Measurements from ENCODE around the gene CD209.
"Not testable (repeated sequence)": the region's sequence is repeated elsewhere in the genome, so short reads cannot be mapped to it uniquely, and the experiment has no call there.

The CD209 gene

DNA sequence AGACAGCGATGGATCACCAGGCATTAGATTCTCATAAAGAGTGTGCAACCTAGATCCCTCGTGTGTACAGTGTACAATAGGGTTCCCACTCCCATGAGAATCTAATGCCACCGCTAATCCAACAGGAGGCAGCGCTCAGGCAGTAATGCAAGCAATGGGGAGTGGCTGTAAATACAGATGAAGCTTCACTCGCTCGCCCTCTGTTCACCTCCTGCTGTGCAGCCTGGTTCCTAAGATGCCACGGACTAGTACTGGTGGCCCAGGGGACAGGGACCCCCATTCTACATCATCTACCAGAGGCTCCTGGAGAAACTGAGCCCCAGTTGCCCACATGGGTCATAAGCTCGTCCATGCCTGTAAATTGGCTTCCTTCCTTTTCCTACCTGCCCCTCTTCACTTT is 23.7 kb upstream of the CD209 start:
- in situ Hi-C loops (cut with MboI; ENCODE audit: low sequenced_read_pairs): no loop called here

DNA sequence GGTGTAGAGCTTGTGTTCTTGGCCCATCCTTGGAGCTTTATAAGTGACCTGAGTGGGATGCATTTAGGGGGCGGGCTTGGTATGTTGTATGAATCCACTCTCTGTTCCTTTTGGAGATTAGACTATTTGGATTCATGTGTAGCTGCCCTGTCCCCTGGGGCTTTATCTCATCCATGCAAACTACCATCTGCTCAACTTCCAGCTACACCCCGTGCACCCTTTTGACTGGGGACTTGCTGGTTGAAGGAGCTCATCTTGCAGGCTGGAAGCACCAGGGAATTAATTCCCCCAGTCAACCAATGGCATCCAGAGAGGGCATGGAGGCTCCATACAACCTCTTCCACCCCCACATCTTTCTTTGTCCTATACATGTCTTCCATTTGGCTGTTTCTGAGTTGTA is 21.8 kb upstream of the CD209 start:
- in situ Hi-C loops (cut with MboI; ENCODE audit: low sequenced_read_pairs): no loop called here

DNA sequence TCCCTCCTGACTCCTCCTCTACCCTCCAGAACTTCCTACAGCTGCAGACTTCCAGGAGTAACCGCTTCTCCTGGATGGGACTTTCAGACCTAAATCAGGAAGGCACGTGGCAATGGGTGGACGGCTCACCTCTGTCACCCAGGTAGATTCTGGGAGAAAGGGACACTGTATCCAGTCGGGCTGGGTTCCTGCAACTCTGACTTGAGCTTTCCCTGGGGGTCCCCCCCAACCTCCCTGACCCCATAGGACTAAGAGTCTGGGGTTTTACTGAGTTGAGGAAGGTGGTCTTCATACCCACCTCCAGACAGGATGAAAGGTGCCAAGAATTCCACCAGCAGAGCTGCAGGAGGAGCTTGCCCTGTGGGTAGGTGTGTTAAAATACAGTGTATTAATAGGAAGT is 20.2 kb upstream of the CD209 start:
- in situ Hi-C loops (cut with MboI; ENCODE audit: low sequenced_read_pairs): no loop called here

DNA sequence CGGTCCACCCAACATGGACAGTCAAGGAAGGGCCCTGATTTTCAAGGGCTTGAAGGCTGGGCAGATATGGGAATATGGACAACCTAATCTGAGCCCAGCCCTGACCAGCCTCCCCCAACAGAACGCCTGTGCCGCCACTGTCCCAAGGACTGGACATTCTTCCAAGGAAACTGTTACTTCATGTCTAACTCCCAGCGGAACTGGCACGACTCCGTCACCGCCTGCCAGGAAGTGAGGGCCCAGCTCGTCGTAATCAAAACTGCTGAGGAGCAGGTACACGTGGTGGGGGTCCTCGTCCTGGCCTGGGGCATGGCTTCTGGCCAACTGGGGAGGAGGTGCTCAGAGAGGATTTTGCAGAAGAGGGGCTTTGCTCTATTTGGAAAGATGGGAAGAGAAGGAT is 19.2 kb upstream of the CD209 start:
- in situ Hi-C loops (cut with MboI; ENCODE audit: low sequenced_read_pairs): no loop called here

DNA sequence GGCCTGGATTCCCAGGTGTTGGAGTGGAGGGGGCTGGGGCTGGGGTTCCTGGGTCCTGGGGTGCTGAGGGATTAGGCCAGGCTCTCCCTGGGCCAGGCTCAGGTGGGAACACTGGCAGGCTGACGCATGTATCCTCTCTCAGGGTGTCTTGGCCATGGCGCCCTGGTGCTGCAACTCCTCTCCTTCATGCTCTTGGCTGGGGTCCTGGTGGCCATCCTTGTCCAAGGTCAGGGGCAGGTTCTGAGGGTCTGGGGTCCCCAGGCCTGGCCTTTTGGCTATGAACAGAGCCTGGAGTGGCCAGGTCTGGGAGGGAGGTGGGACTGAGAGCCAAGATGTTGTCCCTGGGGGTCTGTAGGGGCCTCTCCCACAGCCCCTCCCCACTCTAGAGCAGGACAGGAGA is 17.7 kb upstream of the CD209 start:
- in situ Hi-C loops (cut with MboI; ENCODE audit: low sequenced_read_pairs): not testable (repeated sequence)

DNA sequence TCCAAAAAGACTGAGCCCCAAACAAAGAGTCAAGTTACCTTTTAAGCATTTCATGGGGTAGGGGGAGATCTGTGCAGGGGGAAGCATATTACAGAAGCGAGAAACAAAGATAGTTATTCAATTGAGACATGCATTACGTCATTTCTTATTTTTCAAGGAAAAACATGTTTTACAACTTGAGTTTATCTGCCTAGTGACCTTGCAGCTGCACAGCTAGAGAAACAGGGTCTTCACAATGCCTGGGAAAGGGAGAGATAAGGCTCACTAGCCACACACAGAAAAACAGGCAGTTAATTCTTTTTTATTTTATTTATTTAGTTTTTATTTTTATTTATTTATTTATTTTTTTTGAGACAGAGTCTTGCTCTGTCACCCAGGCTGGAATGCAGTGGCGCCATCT is 16.8 kb upstream of the CD209 start:
- in situ Hi-C loops (cut with MboI; ENCODE audit: low sequenced_read_pairs): not testable (repeated sequence)

DNA sequence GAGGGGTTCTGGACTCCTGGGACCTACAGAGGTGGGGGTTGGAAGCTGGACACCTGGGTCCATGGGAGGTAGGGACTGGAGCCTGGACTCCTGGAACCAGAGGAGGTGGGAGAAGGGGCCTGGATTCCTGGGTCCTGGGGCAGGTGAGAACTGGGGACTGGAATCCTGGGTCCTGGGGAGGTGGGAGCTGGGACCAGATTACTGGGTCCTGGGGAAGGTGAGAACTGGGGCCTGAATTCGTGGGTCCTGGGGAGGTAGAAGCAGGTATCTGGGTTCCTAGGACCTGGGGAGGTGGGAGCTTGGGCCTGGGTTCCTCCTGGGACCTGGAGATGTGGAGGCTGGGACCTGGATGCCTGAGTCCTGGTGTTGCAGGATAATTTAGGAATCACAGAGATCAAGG is 16.4 kb upstream of the CD209 start:
- in situ Hi-C loops (cut with MboI; ENCODE audit: low sequenced_read_pairs): no loop called here

DNA sequence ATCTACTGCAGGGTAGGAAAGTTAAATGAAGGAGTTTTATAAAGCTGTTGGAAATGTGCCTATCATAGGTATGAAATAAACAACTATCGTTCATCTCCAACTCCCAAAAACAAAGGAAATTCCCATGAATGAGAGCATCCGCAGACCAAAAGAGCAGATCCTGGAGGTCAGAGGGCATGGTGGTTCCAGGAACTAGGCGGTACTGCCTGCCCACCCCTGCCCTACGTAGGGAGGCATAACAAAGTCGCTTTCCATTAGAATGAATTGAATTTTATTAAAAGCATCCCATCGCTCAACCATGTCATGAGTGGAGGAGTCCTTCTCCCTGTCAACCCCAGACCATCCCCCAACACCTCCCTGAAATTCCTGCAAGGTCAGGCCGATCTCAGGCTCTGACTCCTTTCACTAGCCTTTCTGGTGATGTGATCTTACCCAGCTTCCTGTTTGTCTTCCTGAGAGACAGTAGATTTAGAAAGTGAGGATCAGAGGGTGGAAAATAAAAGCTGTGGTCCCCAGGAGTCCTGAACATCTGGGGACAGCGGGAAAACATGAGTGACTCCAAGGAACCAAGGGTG is 15.5 kb upstream of the CD209 start, which contains the start of gene CLEC4M:
CLEC4M (plus strand) TSS at position 525 of the 575 bp plus-strand sequence; CDS start at position 549, 24 bp downstream.
- in situ Hi-C loops (cut with MboI; ENCODE audit: low sequenced_read_pairs): no loop called here

DNA sequence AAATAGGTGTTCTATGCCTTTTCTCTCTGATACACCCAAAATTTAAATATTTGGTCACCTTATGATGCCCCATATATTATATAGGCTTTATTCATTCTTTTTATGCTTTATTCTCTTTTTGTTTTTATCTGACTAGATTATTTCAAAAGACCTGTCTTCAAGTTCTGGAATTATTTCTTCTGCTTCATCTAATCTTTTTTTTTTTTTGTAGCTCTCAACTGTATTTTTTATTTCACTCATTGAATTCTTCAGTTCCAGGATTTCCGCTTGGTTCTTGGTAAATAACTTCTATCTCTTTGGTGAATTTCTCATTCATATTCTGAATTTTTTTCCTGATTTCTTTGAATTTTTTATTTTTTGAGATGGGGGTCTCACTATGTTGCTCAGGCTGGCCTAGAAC is 11.8 kb upstream of the CD209 start:
- in situ Hi-C loops (cut with MboI; ENCODE audit: low sequenced_read_pairs): no loop called here

DNA sequence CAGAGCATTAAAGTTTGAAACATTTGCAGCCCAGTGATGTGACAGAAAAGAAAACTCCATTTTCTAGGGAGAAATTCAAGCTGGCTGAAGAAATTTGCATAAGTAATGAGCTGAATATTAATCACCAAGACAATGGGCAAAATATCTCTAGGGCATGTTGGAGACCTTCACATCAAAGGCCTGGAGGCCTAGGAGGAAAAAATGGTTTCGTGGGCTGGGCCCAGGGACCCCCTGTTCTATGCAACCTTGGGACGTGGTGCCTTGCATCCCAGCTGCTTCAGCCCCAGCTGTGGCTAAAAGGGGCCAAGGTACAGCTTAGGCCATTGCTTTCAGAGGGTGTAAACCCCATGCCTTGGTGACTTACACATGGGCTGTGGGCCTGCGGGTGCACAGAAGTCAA is 10.0 kb upstream of the CD209 start:
- in situ Hi-C loops (cut with MboI; ENCODE audit: low sequenced_read_pairs): no loop called here

DNA sequence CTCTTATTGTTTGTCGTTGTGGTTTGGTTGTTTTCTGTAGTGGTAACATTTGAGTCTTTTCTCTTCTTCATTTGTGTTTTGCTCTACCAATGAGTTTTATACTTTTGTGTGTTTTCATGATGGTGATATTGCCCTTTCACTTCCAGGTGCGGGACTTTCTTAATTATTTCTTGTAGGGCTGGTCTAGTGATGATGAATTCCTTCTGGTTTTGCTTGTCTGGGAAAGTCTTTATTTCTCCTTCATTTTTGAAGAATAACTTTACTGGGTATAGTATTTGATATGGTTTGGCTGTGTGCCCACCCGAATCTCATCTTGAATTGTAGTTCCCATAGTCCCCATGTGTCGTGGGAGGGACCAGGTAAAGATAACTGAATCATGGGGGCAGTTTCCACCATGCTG is 8.9 kb upstream of the CD209 start:
- in situ Hi-C loops (cut with MboI; ENCODE audit: low sequenced_read_pairs): no loop called here

DNA sequence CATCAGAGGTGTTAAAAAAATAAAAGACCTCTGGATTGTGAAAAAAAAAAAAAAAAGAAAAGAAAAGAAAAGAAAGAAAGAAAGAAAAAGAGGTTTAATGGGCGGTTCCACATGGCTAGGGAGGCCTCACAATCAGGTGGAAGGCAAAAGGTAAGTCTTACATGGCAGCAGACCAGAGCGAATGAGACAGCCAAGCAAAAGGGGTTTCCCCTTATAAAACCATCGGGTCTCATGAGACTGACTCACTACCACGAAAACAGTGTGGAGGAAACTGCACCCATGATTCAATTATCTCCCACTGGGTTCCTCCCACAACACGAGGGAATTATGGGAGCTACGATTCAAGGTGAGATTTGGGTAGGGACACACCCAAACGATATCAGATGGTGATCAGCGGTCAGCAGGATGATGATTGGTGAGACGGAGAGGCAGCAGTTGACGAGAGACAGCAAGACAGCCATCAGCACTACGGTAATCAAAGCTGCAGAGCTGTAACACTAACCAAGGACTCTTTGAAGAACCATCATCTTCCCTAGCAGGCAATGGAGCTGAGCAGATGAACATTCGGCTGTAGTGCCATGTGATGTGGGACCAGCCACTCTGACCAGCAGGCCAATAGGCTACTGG is 3.9 kb upstream of the CD209 start:
- in situ Hi-C loops (cut with MboI; ENCODE audit: low sequenced_read_pairs): no loop called here

DNA sequence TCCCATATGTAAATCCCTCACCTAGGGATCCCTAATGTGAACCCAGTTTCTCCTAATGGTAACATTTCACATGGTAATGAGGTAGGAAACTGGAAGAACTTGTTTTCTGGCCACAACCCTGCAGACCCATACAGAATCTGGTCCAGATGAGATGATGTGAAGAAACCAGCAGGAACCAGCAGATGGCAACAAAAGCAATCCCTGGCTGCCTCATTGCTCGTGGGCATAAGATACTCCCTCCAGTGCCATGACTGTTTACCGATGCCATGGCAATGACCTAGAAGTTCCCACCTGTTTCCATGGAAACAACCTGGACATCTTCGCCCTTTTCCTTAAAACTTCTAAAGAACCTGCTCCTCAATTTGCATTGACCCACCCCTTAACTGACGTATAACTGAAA is 1.4 kb upstream of the CD209 start:
- in situ Hi-C loops (cut with MboI; ENCODE audit: low sequenced_read_pairs): no loop called here

DNA sequence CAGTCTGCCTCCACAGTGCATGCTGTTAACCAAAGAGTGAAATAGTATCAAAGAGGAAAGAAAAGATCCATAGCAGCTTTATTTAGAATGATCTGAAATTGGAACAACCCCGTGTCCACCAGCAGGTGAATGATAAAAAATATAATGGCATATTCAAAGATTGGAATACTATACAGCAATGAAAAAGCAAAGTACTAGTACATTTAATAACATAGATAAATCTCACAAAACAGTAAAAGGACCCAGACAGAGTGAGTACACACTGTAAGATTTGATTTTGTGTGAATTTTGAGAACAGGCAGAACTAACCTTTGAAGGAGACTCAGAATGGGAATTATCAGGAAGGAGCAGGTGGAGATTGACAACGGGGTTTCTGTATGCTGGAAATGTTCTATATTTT is 837 bp upstream of the CD209 start:
- in situ Hi-C loops (cut with MboI; ENCODE audit: low sequenced_read_pairs): no loop called here

DNA sequence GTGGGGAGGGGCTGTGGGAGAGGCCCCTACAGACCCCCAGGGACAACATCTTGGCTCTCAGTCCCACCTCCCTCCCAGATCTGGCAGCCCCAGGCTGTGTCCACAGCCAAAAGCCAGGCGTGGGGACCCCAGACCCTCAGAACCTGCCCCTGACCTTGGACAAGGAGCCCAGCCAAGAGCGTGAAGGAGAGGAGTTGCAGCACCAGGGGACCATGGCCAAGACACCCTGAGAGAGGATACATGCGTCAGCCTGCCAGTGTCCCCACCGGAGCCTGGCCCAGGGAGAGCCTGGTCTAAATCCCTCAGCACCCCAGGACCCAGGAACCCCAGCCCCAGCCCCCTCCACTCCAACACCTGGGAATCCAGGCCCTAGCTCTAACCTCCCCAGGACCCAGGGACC is 1.0 kb downstream of the CD209 start:
- in situ Hi-C loops (cut with MboI; ENCODE audit: low sequenced_read_pairs): not testable (repeated sequence)

DNA sequence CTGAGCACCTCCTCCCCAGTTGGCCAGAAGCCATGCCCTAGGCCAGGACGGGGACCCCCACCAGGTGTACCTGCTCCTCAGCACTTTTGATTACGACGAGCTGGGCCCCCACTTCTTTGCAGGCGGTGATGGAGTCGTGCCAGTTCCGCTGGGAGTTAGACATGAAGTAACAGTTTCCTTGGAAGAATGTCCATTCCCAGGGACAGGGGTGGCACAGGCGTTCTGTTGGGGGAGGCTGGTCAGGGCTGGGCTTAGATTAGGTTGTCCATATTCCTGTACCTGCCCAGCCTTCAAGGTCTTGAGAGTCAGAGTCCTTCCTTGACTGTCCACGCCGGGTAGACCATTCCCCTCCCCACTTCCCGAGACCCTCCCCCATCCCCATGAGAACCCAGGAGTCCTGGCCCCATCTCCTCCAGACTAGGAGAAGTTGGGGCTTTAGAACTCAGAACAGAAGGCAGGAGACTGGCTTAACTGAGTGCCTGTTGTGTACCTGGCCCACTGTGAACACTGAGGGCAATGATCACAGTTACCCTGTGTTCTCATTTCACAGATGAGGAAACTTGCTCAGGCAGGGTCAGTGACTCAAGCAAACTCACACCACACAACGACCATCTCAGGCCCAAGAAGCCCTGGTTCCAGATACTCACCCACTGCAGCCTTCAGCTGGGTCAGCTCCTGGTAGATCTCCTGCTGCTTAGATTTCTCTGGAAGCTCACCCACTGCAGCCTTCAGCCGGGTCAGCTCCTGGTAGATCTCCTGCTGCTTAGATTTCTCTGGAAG is 2.3 kb downstream of the CD209 start:
- in situ Hi-C loops (cut with MboI; ENCODE audit: low sequenced_read_pairs): no loop called here

DNA sequence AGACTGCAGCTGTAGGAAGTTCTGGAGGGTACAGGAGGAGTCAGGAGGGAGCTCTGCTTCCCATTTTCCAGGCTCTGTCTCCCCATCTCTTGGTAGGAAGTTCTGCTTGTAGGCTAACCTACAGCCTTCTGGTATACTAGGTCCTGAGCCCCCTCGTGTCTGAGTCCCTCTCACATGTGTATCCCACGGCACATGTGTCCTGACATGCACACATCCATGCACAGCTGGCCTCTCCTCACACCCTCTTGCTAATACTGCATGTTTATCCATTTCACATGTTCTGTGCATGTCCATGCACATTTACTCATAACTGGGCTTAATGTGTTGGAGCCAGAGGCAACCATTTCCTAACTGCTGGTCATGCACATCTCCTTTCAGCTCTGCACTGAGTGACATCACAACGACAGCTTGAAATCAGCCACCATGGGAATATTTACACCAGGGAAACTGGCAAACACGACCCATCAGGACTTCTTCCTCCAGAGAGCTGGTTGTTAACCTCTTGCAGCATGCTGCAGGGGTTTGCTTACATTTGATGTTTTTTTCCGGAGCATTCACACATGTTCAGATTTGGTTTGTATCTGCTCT is 3.0 kb downstream of the CD209 start:
- in situ Hi-C loops (cut with MboI; ENCODE audit: low sequenced_read_pairs): no loop called here

DNA sequence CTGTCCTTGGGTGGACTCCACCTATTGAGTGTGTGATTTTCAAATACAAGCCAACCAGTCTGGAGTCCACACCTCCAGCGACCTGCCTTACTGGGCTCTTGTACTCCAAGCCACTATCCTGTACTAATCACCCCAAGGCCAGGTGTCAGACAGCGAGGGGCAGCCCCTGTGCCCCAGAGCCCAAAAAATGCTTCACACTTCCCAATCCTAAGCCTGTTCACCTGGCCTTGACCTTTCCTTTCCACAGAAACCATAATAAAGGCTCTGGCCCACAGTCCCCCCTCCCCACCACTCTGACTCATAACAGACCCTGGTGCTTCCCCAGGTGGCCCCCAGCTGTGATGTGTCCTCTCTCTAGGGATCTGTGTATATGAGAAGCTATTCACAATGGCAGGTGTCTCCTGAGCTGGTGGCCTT is 3.9 kb downstream of the CD209 start:
- in situ Hi-C loops (cut with MboI; ENCODE audit: low sequenced_read_pairs): no loop called here

DNA sequence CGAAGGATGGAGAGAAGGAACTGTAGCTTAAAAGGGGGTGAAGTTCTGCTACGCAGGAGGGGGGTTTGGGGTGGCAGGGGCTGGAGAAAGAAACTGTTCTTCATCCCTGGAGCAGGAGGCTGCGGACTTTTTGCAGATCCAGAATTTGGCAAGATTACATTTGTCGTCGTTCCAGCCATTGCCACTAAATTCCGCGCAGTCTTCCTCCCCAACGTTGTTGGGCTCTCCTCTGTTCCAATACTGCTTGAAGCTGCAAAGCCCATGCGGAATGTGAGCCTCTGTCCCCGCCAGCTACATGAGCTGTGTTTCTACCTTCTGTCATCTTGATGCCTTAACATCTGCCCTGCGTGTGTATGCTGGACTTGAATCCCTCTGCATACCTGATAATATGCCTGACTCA is 4.3 kb downstream of the CD209 start:
- in situ Hi-C loops (cut with MboI; ENCODE audit: low sequenced_read_pairs): no loop called here

DNA sequence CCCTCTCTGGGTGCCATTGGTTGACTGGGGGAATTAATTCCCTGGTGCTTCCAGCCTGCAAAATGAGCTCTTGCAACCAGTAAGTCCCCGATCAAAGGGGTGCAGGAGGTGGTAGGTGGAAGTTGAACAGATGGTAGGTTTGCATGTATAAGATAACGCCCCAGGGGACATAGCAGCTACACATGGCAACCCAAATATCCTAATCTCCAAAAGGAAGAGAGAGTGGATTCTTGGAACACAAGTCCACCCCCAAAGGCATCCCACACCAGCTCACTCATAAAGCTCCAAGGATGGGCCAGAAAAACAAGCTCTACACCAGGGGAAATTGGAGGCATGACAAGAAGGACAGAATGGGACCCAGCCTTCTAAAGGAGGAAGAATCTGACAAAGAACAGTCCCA is 4.8 kb downstream of the CD209 start:
- in situ Hi-C loops (cut with MboI; ENCODE audit: low sequenced_read_pairs): no loop called here

DNA sequence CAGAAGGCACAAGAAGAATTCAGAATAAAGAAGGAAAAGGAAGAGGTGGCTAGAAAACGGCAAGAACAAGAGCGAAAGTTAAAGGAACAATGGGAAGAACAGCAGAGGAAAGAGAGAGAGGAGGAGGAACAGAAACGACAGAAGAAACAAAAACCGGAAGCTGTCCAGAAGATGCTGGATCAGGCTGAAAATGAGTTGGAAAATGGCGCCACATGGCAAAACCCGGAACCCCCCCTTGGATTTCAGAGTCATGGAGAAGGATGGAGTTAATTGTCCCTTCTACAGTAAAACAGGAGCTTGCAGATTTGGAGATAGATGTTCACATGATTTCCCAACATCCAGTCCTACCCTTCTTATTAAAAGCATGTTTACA is 6.7 kb downstream of the CD209 start:
- in situ Hi-C loops (cut with MboI; ENCODE audit: low sequenced_read_pairs): no loop called here
